AML-193 (cell line): ENCODE results near the gene ALKBH4.
"Not testable (repeated sequence)": the region's sequence is repeated elsewhere in the genome, so short reads cannot be mapped to it uniquely, and the experiment has no call there.

Source experiments
- DNase-seq, 2 experiments: peaks; one replicate each; lab custom pipeline; 2025; lab: John Stamatoyannopoulos, UW

Gene ALKBH4

DNA sequence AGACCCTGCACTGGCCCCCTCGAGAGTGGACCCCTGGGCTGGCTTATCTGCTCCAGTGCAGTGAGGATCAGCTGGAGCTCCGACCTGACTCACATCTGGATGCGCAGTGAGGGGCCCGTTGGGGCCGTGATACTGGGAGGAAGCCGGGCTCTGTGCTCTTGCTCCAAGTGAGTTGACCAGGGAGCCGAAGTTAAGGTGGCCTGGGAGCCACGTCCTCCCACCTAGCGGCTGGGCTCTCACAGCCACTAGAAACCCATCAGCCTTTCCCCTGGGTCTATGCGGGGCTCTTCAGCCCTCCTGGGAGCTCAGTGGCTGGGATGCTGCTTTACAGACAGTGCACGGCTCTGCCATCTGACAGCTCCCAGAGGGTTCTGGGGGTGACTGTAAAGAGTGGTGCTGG, 9.1 kb downstream of the ALKBH4 start:
- no peak for DNase-seq

DNA sequence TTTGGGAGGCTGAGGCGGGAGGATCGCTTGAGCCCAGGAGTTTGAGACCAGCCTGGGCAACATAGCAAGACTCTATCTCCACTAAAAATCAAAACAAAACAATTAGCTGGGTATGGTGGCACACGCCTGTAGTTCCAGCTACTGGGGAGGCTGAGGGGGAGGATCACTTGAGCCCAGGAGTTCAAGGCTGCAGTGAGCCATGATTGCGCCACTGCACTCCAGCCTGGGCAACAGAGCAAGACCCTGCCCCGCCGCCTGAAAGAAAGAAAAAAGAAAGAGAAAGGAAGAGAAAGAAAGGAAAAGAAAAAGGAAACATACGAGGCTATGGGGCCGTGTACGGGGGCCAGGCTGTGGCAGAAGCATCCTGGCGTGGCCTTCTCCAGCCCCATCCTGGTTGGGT, 9.7 kb downstream of the ALKBH4 start:
- not testable (repeated sequence) for DNase-seq

DNA sequence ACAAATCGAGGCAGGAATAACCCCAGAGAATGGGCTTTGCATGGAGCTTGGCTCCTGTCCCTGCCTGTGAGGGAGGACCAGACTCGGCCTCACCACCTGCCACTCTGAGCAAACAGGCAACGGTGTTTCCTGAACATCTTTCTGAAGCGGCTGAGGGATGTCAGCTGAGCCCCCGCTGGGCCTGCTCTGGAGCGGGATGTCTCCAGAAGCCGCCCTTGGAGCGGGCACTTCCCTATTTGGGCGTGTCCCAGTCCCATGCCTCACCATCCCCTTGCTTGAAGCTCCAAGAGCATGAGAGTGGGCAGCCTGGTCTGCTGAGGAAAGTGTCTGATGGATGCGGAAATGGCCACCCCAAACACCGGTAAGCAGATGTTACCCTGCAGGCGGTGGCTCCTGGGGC, 10.2 kb downstream of the ALKBH4 start:
- no peak for DNase-seq

DNA sequence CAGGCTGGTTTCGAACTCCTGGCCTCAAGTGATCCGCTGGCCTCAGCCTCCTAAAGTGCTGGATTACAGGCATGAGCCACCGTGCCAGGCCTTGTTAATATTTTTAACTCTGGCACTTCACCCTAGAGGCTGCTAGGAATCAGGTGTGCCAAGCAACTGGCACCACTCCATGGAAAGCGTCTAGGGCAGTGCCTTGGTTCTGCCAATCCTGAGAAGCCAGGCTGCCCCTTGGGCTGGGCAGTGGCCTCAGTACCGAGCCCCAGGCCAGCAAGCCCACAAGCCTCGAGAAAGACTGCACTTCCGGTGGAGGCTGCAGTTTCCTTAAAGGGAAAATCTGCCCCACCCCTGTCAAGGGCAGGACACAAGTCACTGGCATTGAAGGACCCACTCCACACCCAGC, 11.3 kb downstream of the ALKBH4 start:
- DNase-seq, result no peak

DNA sequence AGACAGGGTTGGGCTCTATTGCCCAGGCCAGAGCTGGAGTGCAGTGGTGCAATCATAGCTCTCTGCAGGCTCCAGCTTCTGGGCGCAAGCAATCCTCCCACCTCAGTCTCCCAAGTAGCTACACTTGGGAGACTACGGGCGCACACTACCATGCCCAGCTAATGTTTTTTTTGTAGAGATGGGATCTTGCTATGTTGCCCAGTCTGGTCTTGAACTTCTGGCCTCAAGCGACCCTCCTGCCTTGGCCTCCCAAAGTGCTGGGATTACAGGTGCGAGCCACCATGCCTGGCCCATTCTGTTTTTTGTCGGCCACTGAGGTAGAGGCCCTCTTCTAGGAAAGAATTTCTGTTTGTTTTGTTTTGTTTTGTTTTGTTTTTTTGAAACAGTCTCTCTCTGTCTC, 12.2 kb downstream of the ALKBH4 start:
- DNase-seq, result no peak

DNA sequence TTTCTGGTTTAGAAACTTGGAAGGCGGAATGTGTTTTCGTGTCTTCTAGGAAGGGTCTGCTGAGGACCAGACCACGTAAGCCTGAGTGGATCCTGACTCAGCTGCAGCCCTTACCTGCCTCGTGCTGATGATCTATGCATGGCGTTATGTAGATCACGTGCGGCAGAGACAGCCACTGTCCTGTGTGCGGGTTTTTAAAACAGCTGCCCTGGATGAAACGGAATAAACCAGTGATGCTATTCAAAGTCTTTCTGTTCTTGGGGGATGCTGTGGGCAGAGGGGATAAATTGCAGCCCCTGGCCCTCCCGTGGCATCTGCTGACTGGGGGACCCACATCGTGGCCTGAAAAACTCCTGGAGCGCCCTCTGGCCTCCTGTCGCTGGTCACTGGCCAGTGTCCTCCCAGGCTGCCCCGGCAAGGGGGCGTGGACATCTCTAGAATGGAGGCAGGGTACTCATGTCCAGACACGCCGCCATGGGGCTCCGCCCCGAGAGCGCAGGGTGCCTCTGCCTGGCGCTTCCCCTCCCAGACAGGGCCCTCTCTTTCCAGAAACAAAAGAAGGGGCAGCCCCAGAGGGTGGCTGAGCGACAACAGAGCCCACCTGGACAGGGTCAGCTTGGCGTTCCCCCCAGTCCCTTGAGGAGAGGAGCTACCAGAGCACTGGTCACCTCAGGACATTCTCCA, 13.2 kb downstream of the ALKBH4 start:
- no peak for DNase-seq

DNA sequence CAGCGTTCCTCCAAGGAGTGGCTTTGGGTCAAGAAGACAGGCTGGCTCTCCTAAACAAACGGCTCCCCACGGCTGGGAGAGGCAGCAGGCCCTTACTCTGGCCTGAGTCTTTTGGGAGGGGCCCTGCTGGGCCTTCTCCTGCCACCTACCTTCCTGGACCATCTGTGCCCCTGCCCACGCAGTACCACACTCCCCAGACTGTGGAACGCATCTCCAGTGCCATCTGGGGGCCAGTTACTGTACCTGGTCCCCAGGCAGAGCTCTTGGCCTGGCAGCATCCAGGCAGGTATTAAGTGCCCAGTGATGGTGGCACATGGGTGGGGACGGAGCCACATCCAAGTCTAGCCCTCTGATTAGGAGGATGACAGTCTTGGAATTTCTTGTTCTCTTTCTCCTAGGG, 14.4 kb downstream of the ALKBH4 start:
- DNase-seq, result no peak

DNA sequence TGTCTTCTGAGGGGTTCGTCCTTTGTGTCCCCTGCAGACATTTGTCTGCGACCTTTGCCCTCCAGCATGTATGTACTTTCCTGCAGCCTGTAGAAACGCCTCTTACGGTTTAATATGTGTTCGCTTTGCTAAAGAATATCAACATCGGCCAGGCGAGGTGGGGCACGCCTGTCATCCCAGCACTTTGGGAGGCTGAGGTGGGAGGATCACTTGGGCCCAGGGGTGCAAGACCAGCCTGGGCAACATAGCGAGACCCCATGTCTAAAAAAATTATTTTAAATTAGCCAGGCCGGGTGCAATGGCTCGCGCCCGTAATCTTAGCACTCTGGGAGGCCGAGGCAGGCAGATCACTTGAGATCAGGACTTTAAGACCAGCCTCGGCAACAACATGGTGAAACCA, 15.5 kb downstream of the ALKBH4 start:
- no peak for DNase-seq

DNA sequence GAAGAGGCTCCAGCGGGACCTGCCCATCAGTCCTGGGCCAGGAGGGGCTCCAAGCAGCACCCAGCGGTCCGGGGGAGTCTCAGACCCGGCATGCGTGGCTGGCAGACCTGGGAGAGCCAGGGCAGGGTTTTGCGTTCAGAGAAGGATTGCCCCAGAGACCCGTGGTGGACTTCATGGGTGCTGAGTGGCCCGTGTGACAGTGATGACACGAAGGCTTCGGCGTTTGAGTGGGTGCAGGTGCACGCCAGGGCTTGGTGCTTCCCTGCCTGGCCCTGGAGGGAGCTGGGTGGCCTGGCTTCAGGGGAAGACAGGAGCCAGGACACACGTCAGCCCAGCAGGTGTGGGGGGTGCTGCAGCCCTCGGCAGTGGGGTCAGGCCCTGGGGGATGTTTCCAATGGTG, 17.4 kb downstream of the ALKBH4 start:
- DNase-seq, result no peak

DNA sequence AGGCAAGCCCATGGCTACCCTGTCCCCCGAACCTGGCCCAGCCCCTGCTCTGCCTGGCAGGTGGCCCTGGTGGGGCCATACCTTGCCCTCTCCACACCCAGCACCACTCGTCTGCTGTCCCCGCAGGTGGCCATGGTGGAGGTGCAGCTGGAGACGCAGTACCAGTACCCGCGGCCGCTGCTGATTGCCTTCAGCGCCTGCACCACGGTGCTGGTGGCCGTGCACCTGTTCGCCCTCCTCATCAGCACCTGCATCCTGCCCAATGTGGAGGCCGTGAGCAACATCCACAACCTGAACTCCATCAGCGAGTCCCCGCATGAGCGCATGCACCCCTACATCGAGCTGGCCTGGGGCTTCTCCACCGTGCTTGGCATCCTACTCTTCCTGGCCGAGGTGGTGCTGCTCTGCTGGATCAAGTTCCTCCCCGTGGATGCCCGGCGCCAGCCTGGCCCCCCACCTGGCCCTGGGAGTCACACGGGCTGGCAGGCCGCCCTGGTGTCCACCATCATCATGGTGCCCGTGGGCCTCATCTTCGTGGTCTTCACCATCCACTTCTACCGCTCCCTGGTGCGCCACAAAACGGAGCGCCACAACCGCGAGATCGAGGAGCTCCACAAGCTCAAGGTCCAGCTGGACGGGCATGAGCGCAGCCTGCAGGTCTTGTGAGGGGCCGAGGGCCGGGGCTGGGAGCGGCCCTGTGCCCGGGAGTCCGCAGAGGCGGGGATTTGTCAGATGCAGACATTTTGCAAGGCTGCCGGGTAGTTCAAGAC, 18.1 kb downstream of the ALKBH4 start:
- DNase-seq, result no peak

DNA sequence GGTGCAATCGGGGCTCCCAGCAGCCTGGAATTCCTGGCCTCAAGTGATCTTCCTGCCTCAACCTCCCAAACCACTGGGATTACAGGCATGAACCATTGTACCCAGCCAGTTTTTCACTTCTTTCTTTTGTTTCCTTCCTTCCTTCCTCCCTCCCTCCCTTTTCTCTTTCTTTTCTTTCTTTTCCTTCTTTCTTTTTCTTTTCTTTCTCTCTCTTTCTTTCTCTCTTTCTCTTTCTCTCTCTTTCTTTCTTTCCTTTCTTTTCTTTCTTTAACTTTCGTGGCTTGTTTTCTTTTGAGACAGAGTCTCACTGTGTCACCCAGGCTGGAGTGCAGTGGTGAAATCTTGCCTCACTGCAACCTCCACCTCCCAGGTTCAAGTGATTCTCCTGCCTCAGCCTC, 19.0 kb downstream of the ALKBH4 start:
- DNase-seq, result no peak

DNA sequence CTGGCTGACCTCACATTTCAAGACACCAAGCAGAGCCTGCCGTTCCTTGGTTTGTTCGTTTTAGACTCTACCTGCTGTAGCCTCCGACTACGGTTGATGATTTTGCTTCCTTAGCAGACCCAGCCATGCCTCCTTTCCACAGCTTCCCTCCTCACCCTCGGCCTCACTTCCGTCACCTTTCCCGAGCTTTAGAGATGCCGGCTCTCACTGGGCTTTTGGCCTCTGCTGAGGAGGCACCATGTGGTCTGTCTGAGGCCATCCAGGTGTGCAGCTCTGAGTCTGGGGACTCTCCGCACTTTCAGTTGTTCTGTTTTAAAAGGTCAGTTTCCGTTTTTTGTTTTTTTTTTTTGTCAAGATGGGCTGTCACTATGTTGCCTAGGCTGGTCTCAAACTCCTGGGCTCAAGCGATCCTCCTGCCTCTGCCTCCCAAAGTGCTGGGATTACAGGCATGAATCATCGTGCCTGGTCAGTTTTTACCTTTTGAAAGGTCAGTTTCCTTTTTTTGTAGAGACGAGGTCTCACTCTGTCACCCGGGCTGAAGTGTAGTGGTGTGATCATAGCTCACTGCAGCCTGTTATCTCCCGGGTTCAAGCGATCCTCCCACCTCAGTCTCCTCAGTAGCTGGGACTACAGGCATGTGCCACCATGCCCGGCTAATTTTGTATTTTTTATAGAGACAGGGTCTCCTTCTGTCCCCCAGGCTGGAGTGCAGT, 19.5 kb downstream of the ALKBH4 start:
- DNase-seq, result no peak

DNA sequence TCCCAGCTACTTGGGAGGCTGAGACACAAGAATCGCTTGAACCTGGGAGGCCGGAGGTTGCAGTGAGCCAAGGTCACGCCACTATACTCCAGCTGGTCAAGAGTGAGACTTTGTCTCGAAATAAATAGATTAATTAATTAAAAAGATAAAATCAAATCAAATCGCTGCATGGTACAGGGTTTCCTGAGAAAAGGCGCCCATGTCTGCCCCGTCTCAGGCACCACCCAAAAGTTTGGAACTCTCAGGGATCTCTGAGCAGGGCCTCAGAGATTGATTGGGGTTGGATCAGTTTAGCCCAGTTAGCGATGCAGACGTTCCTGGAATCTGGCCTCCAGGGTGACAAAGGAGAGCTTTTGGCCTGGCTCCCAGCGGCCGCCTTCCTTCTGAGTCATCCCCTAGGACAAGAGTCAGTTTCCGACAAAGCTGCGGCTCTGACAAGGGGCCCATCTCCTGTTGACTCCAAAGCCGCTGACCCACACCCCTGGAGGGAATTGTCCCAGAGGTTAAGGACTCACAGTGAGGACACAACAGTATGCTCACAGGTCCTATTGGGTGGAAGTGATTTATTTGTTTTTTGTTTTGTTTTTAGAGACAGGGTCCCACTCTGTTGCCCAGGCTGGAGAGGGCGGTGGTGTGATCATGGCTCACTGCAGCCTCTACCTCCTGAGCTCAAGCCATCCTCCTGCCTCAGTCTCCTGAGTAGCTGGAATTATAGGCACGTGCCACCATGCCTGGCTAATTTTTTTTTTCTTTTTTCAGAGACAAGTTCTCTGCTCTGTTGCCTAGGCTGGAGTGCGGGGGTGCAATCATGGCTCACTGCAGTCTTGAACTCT, 24.5 kb downstream of the ALKBH4 start:
- DNase-seq, result no peak

DNA sequence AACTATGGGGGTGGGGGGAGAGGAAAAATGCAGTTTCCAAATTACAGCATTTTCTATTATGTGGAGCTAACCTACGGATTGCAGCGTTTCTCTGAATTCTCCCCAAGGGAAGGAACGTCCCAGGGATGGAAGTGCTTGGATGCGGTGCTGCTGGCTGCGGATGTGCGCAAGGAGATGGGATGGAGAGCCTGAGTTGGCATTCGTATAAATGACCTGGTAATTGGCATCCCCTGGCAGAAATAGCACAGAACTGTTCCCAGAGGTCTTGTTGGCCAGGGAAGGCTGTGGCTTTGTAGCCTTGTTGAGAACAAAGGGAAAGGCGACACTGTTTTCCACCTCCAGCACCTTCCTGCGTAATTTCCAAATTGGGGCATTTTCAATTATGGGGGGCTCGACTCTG, 28.5 kb downstream of the ALKBH4 start:
- no peak for DNase-seq

DNA sequence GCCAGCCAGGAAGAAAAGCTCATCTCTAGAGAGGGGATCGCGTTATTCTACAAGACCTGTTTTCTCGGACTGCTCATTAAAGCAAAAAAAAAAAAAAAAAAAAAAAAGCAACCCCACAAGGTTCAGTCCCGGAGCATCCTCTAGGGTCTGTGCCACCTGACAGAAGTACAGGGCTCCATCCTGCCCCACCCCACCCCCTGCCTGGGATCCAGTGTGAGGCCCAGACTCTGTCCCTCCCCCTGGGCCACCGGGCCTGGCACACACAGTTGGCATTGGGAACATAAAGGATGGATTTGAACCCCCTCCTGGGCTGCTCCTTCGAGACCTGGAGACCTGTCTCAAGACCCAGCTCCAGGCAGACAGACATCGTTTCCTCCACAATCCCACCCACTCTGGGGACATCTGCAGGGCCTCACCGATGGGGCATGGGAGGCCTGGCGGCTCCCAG, 30.6 kb downstream of the ALKBH4 start:
- no peak for DNase-seq

DNA sequence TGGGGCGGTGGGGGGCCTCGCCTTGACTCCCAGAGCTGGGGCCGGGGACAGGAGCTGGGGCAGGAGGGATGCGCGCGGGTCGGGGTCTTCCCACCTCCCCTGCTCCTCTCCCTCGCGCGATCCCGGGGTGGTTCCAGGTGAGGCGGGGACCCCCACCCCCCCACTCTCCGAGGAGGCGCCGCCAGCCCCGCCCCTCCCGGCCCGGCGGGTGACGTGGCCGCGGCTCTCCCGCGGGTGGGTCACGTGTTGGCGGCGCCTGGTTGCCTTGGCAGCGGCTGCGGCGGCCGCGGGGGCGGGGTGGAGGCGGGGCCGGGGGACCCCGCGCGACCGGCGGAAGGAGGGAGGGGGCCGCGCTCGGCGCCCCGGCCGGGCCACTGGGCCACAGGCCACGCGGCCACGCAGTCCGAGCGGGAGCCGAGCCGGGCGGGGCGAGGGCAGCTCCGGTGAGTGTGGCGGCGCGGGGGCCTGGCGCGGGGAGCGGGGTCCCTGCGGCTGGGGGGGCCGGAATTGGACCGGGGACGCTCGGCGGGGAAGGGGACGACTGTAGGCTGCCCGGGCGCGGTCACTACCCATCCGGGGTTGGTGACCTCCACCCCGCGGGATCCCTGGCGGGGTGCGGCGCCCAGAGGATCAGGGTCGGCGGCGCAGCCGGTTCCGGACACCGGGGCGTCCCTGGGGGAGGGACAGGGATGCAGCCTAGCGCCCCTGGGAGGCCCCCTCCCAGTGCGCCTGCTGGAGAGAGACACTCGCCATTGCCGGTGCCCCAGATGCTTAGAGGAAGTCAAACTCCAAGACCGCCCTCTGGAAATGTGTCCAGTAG, 31.2 kb downstream of the ALKBH4 start, which contains the start of gene ORAI2:
Gene ORAI2, plus strand, starts transcription at position 357 of the 820 bp plus-strand sequence. CDS start 5,382 bp downstream, outside the sequence.
- peak; percentile 8 to 31 for DNase-seq

DNA sequence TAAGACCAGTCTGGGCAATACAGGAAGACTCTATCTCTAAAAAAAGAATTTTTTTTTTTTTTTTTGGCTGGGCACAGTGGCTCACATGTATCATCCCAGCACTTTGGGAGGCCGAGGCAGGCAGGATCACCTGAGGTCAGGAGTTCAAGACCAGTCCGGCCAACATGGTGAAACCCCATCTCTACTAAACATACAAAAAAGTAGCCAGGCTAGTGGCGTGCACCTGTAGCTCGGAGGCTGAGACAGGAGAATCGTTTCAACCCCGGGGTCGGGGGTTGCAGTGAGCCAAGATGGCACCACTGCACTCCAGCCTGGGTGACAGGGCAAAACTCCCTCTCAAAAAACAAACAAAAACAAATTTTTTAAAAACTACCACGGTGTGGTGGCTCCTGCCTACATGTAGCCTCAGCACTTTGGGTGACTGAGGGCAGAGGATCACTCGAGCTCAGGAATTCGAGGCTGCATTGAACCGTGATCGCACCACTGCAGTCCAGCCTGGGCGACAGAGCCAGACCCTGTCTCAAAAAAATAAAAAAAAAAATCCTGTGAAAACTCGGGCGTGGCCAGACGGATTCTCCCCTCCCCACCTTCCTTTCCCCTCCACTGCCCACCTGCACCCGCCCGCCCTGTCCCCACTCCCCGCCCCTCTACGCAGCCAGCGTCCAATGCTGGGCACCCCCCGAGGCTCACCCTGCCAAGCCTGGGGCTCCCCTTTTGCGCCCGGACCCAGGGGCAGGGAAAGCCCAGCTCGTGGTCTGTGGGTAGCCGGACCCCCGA, 32.0 kb downstream of the ALKBH4 start:
- DNase-seq, result no peak

DNA sequence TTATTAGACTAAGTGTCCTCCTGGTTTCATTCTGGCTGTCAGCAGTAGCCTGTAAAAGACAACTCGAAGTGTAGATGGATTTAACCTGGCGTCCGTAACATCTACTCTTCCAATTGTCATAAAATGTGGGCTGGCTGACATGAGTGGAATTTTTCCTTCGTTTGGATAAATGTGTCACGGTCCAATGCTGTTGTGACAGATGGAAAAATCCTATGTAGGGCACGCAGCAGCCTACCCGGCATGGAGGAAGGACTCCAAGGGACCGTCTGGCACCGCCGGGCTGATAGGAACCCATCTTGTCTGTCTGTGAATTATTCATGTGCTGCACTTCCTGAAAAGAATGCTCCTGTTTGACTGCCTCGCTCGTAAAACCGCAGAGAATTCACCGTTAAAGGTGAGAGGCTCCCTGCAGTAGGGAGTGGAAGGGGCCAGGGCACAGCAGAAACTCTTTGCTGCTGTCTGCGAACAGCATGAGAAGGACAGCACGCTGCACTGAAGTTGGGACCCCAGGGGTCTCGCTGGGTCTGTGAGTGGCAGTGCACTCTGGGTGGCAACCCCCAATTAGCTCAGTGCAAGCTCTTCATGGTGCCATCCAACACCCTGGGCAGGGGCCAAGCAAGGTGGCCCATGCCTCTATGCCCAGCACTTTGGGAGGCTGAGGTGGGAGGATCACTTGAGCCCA, 32.9 kb downstream of the ALKBH4 start:
- DNase-seq, result no peak

DNA sequence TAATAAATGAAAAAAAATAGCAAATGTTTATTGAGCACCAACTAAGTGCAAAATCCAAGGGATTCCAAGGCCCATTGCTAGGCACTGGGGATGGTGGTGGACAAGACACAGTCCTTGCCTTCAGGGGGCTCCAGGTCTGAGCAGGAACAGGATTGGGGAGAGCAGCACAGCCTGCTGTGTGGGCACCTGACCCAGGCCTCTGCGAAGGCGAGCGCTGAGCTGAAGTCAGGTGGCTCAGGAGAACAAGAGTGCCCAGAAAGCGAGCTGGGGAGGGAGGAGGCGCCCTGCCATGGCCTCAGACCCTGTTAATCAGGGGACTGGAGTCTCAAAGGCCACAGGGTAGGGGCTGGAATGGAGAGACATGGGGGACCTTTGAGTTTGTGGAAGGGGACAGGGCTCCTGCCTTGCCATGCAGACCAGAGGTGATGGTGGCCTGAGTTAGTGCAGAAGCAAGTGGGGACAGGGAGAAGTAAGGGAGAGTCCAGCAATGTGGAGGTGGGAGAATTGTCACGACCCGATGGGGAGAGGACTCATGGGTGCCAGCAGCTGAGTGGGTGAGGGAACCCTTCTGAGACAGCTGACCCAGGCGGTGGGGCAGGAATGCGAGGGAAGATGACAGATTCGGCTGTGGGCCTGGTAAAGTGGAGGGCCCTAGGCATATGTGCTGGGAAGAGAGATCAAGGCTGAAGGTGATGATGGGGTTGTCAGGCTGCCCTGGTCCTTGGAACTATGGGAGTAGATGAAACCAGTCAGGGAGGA, 35.3 kb downstream of the ALKBH4 start:
- no peak for DNase-seq
